Suprapubic skin (tissue), 4 donors: ENCODE data around the gene DNAJC9.

ENCODE experiments used
- CTCF ChIP-seq, 2 donors: fragments of 200-600 bp in 1 of 2; fragments of 450-650 bp in 1 of 2; sonication (generic) in 1 of 2; IDR thresholded peaks; one replicate each; pipeline ENCODE4 v1.5.1; 2016 to 2019; ENCODE audit warnings: antibody characterized with exemption in 2 of 2, mild to moderate bottlenecking in 1 of 2, moderate library complexity in 1 of 2
- POLR2A ChIP-seq, 2 donors: fragments of 450-650 bp; IDR thresholded peaks; one replicate each; pipeline ENCODE4 v1.6.1; 2017; ENCODE audit warnings: antibody characterized with exemption in 2 of 2, mild to moderate bottlenecking in 2 of 2, moderate library complexity in 2 of 2
- POLR2AphosphoS5 ChIP-seq, 3 donors: sonication (generic); formaldehyde crosslinking; IDR thresholded peaks; one replicate each; pipeline ENCODE4 v1.6.1; 2017; ENCODE audit warnings: antibody characterized with exemption in 3 of 3

GRCh38 chr10:73239908-73240307 lies 7.1 kb downstream of the DNAJC9 start:
- no peak for TF ChIP-seq CTCF (IDR thresholded peaks at IDR 0.05)
- TF ChIP-seq POLR2A (IDR thresholded peaks at IDR 0.05), result no peak
- no peak for TF ChIP-seq POLR2AphosphoS5 (IDR thresholded peaks at IDR 0.05)
